ENCODE data around the gene PSMB11. TPM values are rescaled to one million over a fixed set of nuclear protein-coding genes. Genes with fewer than 3 reads are reported as not detected.
A peak's percentile ranks its signal among the peaks of the same experiment; 100 is the strongest.

Gene PSMB11
- total and polyA plus RNA-seq, 7 donors: 0.03 to 0.51 TPM; not detected in 5

GRCh38 chr14:23091294-23092225 lies 49.5 kb downstream of the PSMB11 start:
- H3K36me3 ChIP-seq (ENCODE audit: insufficient read depth in 1 of 2, low read depth in 1 of 2): peaks cover 18 to 72% of the 10 kb centered on the region in 2 donors
- no peaks in the 10 kb centered on the region for H3K9me3 ChIP-seq
- DNase-seq: no peak
- intact Hi-C loops (cut with DNase I): no loop called here
- ATAC-seq: no peak
- no peaks in the 10 kb centered on the region for H3K27me3 ChIP-seq (ENCODE audit: insufficient read depth in 3 of 3, low read length in 2 of 3)
- H3K4me3 ChIP-seq: no peak overlapping the region
- H3K27ac ChIP-seq: no peak overlapping the region
- WGBS, 3 donors: 81 to 85% (median 82%) methylated on average over 12 of the region's 12 CpGs
- no peak for TF ChIP-seq CTCF (IDR thresholded peaks at IDR 0.05)
- H3K4me1 ChIP-seq: peaks cover 19% of the 10 kb centered on the region

- no peak for TF ChIP-seq CTCF (IDR thresholded peaks at IDR 0.05)
- no peaks in the 10 kb centered on the region for H3K9me3 ChIP-seq
- intact Hi-C loops (cut with DNase I): no loop called here
- no peak for ATAC-seq
- peaks cover 18 to 67% of the 10 kb centered on the region in 2 donors for H3K36me3 ChIP-seq (ENCODE audit: insufficient read depth in 1 of 2, low read depth in 1 of 2)
- 56 to 70% (median 59%) methylated on average over 2 of the region's 2 CpGs for WGBS, 3 donors
- peaks cover 30% of the 10 kb centered on the region for H3K4me1 ChIP-seq
- H3K27ac ChIP-seq: peak overlapping the region; percentile 47
- H3K27me3 ChIP-seq (ENCODE audit: insufficient read depth in 3 of 3, low read length in 2 of 3): no peaks in the 10 kb centered on the region
- H3K4me3 ChIP-seq: peak overlapping the region; percentile 97
- DNase-seq: no peak
These were observed 51.1 kb downstream of the PSMB11 start for GRCh38 chr14:23093104-23093503.

GRCh38 chr14:23093526-23093925 lies 51.5 kb downstream of the PSMB11 start:
- H3K36me3 ChIP-seq (ENCODE audit: insufficient read depth in 1 of 2, low read depth in 1 of 2): peaks cover 18 to 67% of the 10 kb centered on the region in 2 donors
- intact Hi-C loops (cut with DNase I): no loop called here
- no peak for TF ChIP-seq CTCF (IDR thresholded peaks at IDR 0.05)
- ATAC-seq (no peak), DNase-seq (no peak)
- peak overlapping the region; percentile 47 for H3K27ac ChIP-seq
- 72 to 81% (median 75%) methylated on average over 2 of the region's 2 CpGs for WGBS, 3 donors
- peak overlapping the region; percentile 97 for H3K4me3 ChIP-seq
- no peaks in the 10 kb centered on the region for H3K9me3 ChIP-seq
- H3K4me1 ChIP-seq: peaks cover 30% of the 10 kb centered on the region
- no peaks in the 10 kb centered on the region for H3K27me3 ChIP-seq (ENCODE audit: insufficient read depth in 3 of 3, low read length in 2 of 3)

Other genes starting within 250 kb of the PSMB11 start
- 1 to 10 TPM; 1.3 to 2.6 (median 2.0) TPM for gene SLC7A7, start 226.8 kb upstream of the PSMB11 start, total RNA-seq
- 1 to 10 TPM in 1 of 3 donors, under 1 TPM in 2; 0.93 to 2.6 (median 0.97) TPM for gene SLC7A7, start 226.8 kb upstream of the PSMB11 start, polyA plus RNA-seq
- gene MRPL52, start 212.3 kb upstream of the PSMB11 start, total RNA-seq: 10 to 100 TPM; 79.1 to 91.2 (median 84.9) TPM
- 100 to 1,000 TPM in 2 of 3 donors, 10 to 100 TPM in 1; 92.0 to 246 (median 102) TPM for gene MRPL52, start 212.3 kb upstream of the PSMB11 start, polyA plus RNA-seq
- 10 to 100 TPM in 3 of 4 donors, 1 to 10 TPM in 1; 9.6 to 18.5 (median 14.7) TPM for gene MMP14, start 205.6 kb upstream of the PSMB11 start, total RNA-seq
- gene MMP14, start 205.6 kb upstream of the PSMB11 start, polyA plus RNA-seq: 10 to 100 TPM in 2 of 3 donors, 1 to 10 TPM in 1; 7.6 to 15.1 (median 10.0) TPM
- gene LRP10, start 170.5 kb upstream of the PSMB11 start, total RNA-seq: 10 to 100 TPM; 30.9 to 50.6 (median 40.6) TPM
- gene LRP10, start 170.5 kb upstream of the PSMB11 start, polyA plus RNA-seq: 10 to 100 TPM; 18.1 to 42.7 (median 25.1) TPM
- gene REM2, start 159.0 kb upstream of the PSMB11 start, total RNA-seq: under 1 TPM in 2 of 4 donors, not detected in 2; 0.21 to 0.34 TPM
- under 1 TPM; 0.05 to 0.18 (median 0.10) TPM for gene REM2, start 159.0 kb upstream of the PSMB11 start, polyA plus RNA-seq
- gene RBM23, start 123.1 kb upstream of the PSMB11 start, total RNA-seq: 10 to 100 TPM; 25.4 to 42.1 (median 27.8) TPM
- 10 to 100 TPM; 18.4 to 35.7 (median 20.1) TPM for gene RBM23, start 123.1 kb upstream of the PSMB11 start, polyA plus RNA-seq
- 10 to 100 TPM; 67.5 to 80.4 (median 74.1) TPM for gene PRMT5, start 112.8 kb upstream of the PSMB11 start, total RNA-seq
- gene PRMT5, start 112.8 kb upstream of the PSMB11 start, polyA plus RNA-seq: 10 to 100 TPM; 45.3 to 99.5 (median 88.6) TPM
- 10 to 100 TPM; 11.3 to 19.3 (median 12.0) TPM for gene HAUS4, start 85.1 kb upstream of the PSMB11 start, total RNA-seq
- gene HAUS4, start 85.1 kb upstream of the PSMB11 start, polyA plus RNA-seq: 10 to 100 TPM; 13.7 to 23.7 (median 16.2) TPM
- gene AJUBA, start 59.7 kb upstream of the PSMB11 start, total RNA-seq: 1 to 10 TPM in 3 of 4 donors, under 1 TPM in 1; 0.95 to 1.5 (median 1.2) TPM
- gene AJUBA, start 59.7 kb upstream of the PSMB11 start, polyA plus RNA-seq: under 1 TPM; 0.65 to 0.77 (median 0.66) TPM
- gene C14orf93, start 32.1 kb upstream of the PSMB11 start, total RNA-seq: 1 to 10 TPM; 2.1 to 5.1 (median 4.2) TPM
- 1 to 10 TPM; 1.7 to 4.1 (median 3.4) TPM for gene C14orf93, start 32.1 kb upstream of the PSMB11 start, polyA plus RNA-seq
- gene PSMB5, start 7.3 kb upstream of the PSMB11 start, total RNA-seq: 100 to 1,000 TPM; 156 to 307 (median 250) TPM
- gene PSMB5, start 7.3 kb upstream of the PSMB11 start, polyA plus RNA-seq: 100 to 1,000 TPM; 304 to 619 (median 496) TPM
- under 1 TPM; 0.30 to 0.77 (median 0.32) TPM for gene CDH24, start 15.3 kb downstream of the PSMB11 start, total RNA-seq
- gene CDH24, start 15.3 kb downstream of the PSMB11 start, polyA plus RNA-seq: under 1 TPM; 0.31 to 0.51 (median 0.35) TPM
- gene ACIN1, start 52.9 kb downstream of the PSMB11 start, total RNA-seq: 10 to 100 TPM; 75.3 to 83.2 (median 82.2) TPM
- 10 to 100 TPM; 45.2 to 57.6 (median 53.5) TPM for gene ACIN1, start 52.9 kb downstream of the PSMB11 start, polyA plus RNA-seq
- gene C14orf119, start 53.3 kb downstream of the PSMB11 start, total RNA-seq: 10 to 100 TPM; 24.2 to 31.3 (median 27.0) TPM
- 10 to 100 TPM; 23.2 to 65.3 (median 47.1) TPM for gene C14orf119, start 53.3 kb downstream of the PSMB11 start, polyA plus RNA-seq
- gene CIROP, start 62.8 kb downstream of the PSMB11 start, total RNA-seq: not detected
- under 1 TPM in 1 of 3 donors, not detected in 2; 0.03 TPM for gene CIROP, start 62.8 kb downstream of the PSMB11 start, polyA plus RNA-seq
- under 1 TPM in 2 of 4 donors, not detected in 2; 0.17 to 0.22 TPM for gene CEBPE, start 77.0 kb downstream of the PSMB11 start, total RNA-seq
- gene CEBPE, start 77.0 kb downstream of the PSMB11 start, polyA plus RNA-seq: under 1 TPM in 2 of 3 donors, not detected in 1; 0.03 to 0.19 TPM
- gene SLC7A8, start 141.4 kb downstream of the PSMB11 start, total RNA-seq: 10 to 100 TPM in 3 of 4 donors, 1 to 10 TPM in 1; 7.5 to 43.0 (median 24.1) TPM
- 10 to 100 TPM; 10.4 to 72.6 (median 44.2) TPM for gene SLC7A8, start 141.4 kb downstream of the PSMB11 start, polyA plus RNA-seq
- gene RNF212B, start 195.7 kb downstream of the PSMB11 start, total RNA-seq: not detected
- gene RNF212B, start 195.7 kb downstream of the PSMB11 start, polyA plus RNA-seq: not detected
- 10 to 100 TPM in 2 of 4 donors, 1 to 10 TPM in 2; 6.3 to 13.4 (median 9.6) TPM for gene HOMEZ, start 243.9 kb downstream of the PSMB11 start, total RNA-seq
- 1 to 10 TPM; 3.5 to 4.8 (median 4.5) TPM for gene HOMEZ, start 243.9 kb downstream of the PSMB11 start, polyA plus RNA-seq